HG03280 (cell line): Measurements from ENCODE around the gene PTGIS.

ENCODE experiments used
- ATAC-seq: cut with Tn5 transposase; IDR thresholded peaks from one replicate; pipeline ENCODE4 v1.9.1; 2021; ENCODE audit warnings: mild to moderate bottlenecking, moderate library complexity; ENCODE audit not compliant: unreplicated experiment

Gene PTGIS

DNA sequence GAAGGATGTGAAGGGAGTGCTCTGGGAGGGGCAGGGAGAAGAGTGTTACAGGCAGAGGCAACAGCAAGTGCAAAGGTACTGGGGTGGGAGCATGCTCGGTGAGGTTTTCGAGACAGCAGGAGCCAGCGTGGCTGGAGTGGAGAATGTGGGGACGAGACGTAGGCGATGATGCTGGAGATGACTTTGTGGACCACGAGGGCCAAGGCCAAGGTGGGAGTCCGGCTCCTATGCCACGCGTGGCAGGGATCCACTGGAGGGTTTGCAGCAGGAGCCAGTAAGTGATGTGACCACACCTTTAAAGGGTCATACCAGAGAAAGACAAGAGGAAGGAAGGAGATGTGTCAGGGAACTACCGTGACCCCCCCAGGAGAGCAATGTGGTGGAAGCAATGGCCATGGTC, 7.3 kb downstream of the PTGIS start:
- no peak for ATAC-seq

- no peak for ATAC-seq
Measured at GRCh38 chr20:49560186-49560585, 7.8 kb downstream of the PTGIS start.

- ATAC-seq, result no peak
Measured at GRCh38 chr20:49559411-49560081, 8.4 kb downstream of the PTGIS start.

DNA sequence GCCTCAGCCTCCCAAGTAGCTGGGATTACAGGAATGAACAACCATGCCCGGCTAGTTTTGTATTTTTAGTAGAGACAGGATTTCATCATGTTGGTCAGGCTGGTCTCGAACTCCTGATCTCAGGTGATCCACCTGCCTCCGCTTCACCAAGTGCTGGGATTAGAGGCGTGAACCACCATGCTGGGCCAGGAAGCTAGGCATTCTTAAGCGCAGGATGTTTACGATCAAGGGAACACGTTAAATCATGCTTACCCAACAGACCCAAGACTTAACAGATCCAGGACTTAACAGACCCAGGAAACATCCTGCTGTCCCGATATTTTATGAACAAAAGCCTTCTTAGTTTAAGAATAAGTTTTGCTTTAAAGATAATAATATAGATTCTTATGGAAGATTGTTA, 9.1 kb downstream of the PTGIS start:
- no peak for ATAC-seq

DNA sequence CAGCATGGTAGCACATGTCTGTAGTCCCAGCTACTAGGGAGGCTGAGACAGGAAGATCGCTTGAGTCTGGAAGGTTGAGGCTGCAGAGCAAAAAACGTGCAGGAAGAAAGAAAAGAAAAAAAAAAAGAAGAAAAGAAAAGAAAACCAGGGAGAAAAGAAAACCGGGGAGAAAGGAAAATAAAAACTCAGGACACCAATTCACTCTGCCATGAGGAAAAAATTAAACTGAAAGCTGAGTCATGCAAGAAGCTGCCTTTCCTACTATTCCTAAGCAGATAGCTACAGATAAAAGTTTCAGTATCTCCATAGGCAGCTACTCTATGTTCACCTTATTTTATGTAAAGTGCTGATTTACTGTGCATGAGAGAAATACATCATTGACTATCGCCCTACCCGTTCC, 10.5 kb downstream of the PTGIS start:
- ATAC-seq, result no peak

DNA sequence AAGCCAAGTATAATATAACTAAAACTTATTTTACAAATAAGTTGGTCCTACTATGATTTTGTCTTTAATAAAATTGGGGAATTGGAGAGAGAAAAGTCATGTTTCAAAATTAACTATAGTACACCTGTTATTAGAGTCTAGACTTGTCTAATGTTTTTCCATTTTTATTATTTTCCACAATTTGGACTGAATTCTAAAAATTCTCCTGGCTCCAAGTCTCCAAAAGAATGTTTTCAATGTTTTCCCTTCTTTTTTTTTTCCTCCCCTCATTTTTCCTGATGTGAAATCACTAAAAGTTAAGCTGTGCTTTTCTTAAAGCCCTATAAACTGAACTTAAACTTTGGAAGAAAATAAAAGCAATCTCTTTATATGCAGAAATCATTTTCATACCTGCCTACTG, 11.3 kb downstream of the PTGIS start:
- ATAC-seq, result no peak

GRCh38 chr20:49549801-49550551, 18.0 kb downstream of the PTGIS start:
- no peak for ATAC-seq

- no peak for ATAC-seq
Measured at GRCh38 chr20:49548371-49548947, 19.5 kb downstream of the PTGIS start.

DNA sequence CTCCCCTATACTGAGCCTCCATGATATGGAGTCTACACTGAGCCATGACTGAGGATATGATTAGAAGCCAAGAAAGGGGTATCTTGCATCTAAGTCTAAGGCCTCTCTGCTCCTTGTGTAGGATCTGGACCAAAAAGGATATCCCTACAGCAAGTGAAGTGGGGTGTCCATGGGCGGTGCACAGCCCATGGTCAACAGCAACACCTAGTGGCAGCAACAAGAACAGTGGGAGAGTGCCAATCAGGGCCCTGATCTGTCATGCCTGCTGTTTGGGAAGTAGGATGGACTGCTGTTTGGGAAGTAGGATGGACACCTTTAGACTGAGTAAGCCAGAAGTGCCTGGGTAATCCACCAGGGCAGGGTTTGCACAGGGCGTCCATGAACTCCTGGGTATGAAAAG, 22.4 kb downstream of the PTGIS start:
- ATAC-seq, result no peak

- ATAC-seq, result no peak
Measured at GRCh38 chr20:49544535-49544934, 23.4 kb downstream of the PTGIS start.

- no peak for ATAC-seq
Measured at GRCh38 chr20:49543858-49544437, 24.0 kb downstream of the PTGIS start.

DNA sequence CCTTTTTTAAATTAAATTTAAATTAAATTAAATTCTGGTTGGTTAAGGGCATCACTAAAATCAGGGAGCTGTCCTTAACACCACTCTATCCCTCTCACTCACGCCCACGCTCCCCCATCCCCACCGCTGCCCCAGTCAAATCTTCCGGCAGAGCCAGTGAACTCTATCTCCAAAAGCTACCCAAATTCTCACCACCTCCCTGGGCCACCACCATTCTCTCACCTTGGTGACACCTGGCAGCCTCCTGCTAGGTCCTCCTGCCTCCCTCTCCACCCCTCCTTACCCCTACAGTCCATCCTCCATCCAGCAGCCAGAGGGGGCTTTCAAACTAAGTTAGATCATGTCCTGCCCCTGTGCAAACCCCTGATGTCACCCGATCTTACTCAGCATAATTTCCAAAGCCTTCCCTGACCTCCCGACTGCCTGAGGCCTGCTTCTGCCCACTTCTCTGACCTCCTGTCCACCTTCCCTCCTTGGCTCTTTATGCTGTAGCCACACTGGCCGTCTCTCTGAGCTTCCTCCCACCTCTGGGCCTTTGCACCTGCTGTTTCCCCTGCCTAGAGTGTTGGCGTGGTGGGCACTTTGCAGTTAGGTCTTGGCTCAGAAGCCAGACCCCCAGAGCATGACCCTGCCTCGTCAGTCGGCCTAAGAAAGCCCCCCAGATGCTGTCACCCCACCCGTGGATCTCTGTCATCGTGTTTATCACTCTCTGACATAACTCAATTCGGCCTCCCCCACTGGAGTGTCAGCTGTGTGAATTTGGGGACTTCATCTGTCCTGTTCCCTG, 24.7 kb downstream of the PTGIS start:
- ATAC-seq, result no peak

GRCh38 chr20:49542514-49542991, 25.4 kb downstream of the PTGIS start:
- no peak for ATAC-seq

DNA sequence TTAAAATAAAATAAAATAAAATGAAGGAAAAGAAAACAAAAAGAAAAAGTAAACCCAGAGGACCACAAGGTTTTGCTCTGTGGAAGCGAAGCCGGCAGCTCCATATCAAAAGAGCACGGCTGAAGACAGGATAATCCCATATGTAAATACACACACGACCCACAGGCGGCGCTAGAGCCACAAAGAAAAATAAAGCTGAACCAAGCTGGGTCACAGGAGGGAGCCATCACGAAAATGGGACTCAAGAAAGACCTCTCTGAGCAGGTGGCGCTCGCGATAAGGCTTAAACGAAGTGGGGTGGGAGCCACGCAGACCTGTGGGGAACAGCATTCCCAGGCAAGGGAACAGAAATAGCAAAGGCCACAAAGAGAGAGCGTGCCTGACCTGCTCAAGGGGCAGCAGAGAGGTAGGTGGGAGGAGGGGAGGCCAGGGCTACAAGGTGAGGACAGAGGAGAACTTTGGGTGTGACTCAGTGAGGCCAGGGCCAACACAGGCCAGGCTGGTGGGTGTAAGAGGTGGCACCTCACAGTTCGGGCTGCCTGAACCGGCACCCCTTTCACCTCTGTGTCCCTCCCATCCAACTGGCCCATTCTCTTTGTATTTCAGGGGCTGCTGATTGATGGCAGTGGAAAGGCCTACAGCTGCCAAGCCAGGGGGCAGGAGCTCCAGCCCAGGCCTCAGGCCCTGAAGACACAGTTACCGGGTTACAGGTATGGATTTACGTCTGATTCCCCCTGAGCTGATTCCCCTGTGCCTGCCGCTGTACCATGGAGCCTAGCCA, 26.0 kb downstream of the PTGIS start:
- ATAC-seq, result no peak

DNA sequence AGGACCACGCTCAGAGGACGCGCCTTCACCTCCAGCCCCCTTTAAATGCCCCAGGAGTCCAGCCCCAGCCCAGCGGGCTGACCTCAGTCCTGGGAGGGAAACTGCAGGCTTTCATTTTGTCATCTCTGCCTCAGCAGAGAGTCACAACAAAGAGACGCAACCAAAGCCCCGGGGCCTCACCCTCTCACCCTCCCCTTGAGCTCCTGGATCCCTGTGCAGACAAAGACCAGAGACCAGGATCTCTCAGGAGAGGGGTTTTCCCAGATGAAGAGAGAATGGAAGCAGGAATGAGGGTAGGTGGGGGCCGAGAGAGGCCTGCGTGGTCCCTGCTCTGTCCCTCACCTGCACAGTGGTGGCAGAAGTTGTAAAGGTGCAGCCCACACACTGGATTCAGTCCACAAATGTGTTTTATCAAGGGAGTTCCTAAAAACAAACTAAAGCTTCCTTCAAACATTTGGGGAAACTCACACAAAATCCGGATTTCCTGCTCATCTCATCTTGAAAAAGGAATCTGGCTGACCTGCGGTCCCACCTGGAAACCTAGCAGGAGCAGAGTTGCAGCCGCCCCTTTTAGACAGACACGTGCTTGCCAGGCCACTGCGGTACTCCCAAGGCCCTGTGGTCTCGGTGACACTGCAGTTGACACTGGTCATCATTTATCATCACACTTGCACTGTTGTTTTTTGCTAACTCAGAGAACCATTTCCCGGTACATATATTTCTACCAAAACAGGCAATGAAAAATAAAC, 27.1 kb downstream of the PTGIS start:
- ATAC-seq, result no peak

DNA sequence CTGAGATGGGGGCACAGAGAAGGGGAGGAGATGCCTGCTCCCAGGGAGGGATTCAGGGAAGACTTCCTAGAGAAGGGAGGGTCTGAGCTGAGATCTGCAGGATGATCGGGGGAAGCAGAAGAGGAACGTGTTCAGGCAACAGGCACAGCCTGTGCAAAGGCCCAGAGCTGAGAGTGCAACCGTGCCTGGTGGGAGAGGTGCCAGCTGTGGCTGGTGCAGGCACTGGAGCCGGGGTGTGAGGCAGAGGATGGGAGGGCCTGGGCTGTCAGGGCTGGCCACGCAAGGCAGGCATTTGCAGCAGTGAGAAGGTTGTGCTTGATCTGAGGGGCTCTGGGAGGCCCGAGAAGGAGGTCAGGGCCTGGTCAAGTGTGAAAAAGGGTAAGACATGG, 27.7 kb downstream of the PTGIS start:
- no peak for ATAC-seq

GRCh38 chr20:49539481-49540231, 28.3 kb downstream of the PTGIS start:
- ATAC-seq, result no peak

GRCh38 chr20:49538950-49539349, 29.0 kb downstream of the PTGIS start:
- ATAC-seq, result no peak

- ATAC-seq, result no peak
Measured at GRCh38 chr20:49534255-49534712, 33.7 kb downstream of the PTGIS start.
